Fibroblast of pulmonary artery (primary cell): ENCODE measurements around the gene HIPK2.

Experiments
- DNase-seq: peaks from one replicate; pipeline ENCODE4 v3.0.0-alpha.2; 2010; ENCODE audit warnings: low read depth
- H3K4me3 ChIP-seq: replicated peaks from 2 replicates; pipeline ENCODE4 v1.5.1; 2011; ENCODE audit warnings: low read depth, mild to moderate bottlenecking, control low read depth, low read length, moderate library complexity
- TF ChIP-seq, protein P1 (sequence below): IDR thresholded peaks from 2 replicates; pipeline ENCODE4 v1.5.1; 2011; ENCODE audit warnings: mild to moderate bottlenecking, control low read depth, low read length, inconsistent platforms; ENCODE audit errors: missing control alignments

The HIPK2 gene

GRCh38 chr7:139777948-139778841, at the start of gene HIPK2:
TSS of gene HIPK2 (minus strand) at chr7:139777998. CDS start at chr7:139777623, 375 bp downstream.
- peak; percentile 76 for DNase-seq
- TF ChIP-seq, protein P1, sequence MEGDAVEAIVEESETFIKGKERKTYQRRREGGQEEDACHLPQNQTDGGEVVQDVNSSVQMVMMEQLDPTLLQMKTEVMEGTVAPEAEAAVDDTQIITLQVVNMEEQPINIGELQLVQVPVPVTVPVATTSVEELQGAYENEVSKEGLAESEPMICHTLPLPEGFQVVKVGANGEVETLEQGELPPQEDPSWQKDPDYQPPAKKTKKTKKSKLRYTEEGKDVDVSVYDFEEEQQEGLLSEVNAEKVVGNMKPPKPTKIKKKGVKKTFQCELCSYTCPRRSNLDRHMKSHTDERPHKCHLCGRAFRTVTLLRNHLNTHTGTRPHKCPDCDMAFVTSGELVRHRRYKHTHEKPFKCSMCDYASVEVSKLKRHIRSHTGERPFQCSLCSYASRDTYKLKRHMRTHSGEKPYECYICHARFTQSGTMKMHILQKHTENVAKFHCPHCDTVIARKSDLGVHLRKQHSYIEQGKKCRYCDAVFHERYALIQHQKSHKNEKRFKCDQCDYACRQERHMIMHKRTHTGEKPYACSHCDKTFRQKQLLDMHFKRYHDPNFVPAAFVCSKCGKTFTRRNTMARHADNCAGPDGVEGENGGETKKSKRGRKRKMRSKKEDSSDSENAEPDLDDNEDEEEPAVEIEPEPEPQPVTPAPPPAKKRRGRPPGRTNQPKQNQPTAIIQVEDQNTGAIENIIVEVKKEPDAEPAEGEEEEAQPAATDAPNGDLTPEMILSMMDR, result no peak
- peak within 1 kb of the TSS; percentile 65 for H3K4me3 ChIP-seq

- DNase-seq, result no peak
- TF ChIP-seq, protein P1, result no peak
These were observed 49.2 kb upstream of the HIPK2 start for GRCh38 chr7:139827042-139827441.

DNA sequence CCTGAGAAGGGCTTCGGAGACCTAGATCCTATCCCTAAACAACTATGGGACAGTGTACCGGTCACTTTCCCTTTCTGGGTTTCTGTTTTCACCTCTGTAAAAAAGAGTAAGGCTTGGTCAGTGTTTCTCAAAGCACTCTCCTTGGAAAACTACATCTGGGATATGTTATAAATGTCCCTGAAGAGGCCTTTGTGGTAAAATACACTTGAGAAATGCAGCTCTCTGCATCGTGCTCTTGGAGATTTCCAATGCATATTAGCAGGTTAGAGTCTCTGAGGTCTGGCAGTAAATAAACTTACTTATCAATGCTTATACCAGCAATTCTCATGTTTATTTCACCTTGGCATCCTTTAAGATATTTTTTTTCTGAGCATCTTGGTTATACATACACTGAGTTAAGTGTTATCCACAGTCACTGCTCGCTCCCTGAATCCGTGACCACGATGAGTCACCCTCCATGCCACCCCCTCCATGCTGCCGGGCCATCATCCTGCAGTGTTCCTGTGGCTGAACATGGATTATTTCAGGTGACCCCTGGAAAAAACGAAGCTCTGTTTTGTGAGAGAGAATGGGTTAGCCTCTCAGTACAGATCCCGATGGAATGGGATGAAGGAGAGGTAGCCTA, 48.0 kb upstream of the HIPK2 start:
- TF ChIP-seq, protein P1, result no peak
- no peak overlapping the region for H3K4me3 ChIP-seq
- DNase-seq, result peak; percentile 39

More at GRCh38 chr7:139827042-139827441, 49.2 kb upstream of the HIPK2 start:
- H3K4me3 ChIP-seq, result no peak overlapping the region

DNA sequence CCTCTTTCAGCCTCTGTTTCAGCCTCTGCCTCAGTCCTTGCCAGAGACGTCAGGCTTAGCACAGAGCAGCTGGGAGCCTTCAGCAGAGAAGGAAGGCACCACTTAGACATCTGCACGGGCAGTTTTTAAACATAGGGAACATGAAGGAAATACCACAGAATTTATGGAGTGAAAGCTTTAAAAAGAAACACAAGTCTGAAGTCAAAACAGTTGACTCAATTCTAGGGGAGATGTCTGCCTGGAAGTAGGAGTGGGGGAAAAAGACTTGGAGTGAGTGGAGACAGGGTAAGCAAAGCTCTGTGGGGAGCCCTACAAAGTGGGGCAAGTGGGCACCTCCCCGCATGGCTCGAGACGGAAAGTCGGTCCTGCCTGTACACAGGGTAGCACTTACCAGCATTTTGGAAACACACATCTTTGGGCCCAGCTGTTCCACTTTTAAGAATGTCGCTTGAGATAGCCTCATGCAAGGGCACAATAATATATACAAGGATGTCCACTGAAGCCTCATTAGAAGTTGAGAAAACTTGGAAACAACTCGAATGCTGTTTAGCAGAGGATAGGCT, 46.2 kb upstream of the HIPK2 start:
- TF ChIP-seq, protein P1, result no peak
- no peak overlapping the region for H3K4me3 ChIP-seq
- peak; percentile 54 for DNase-seq

DNA sequence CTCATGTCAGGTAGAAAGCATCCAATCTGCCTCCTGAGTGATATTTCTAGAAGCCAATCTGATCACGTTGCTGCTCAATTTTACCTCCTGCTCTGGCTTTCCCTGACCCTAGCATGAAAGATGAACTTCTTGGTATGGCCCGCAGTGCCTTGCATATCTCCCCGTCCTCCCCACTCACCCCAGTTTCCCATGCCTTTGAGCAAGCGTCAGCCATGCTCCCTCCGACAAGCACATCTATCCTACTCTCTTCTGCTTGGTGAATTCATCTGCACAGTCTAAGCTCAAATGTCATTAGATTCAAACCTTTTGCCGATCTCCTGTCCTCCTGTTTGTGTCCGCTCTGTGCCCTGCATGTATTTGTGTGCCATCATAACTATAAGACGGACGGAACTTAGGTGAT, 45.1 kb upstream of the HIPK2 start:
- no peak overlapping the region for H3K4me3 ChIP-seq
- TF ChIP-seq, protein P1, result no peak
- no peak for DNase-seq

GRCh38 chr7:139821349-139822105, 43.7 kb upstream of the HIPK2 start:
- no peak overlapping the region for H3K4me3 ChIP-seq
- DNase-seq, result no peak
- TF ChIP-seq, protein P1, result no peak
